DOHH2 (cell line): ENCODE data around the gene COL4A1.

ENCODE experiments used
- H3F3A ChIP-seq: fragments of 200-600 bp; sonication (generic), shearing (Covaris generic); 2 replicates; pipeline ENCODE4 v1.6.0; 2016; ENCODE audit warnings: antibody characterized with exemption, mild to moderate bottlenecking; ENCODE audit not compliant: control insufficient read depth, insufficient read depth
- H3K27ac ChIP-seq: fragments of 200-600 bp; sonication (generic); 2 replicates; pipeline ENCODE4 v1.5.1; 2014; ENCODE audit warnings: low read depth, mild to moderate bottlenecking, low read length, moderate library complexity
- H3K27me3 ChIP-seq: fragments of 200-600 bp; sonication (generic); 2 replicates; pipeline ENCODE4 v1.6.1; 2014; ENCODE audit warnings: mild to moderate bottlenecking, low read length, mixed read lengths; ENCODE audit not compliant: control insufficient read depth
- H3K36me3 ChIP-seq: fragments of 200-600 bp; sonication (generic); 2 replicates; pipeline ENCODE4 v1.6.1; 2014; ENCODE audit warnings: mild to moderate bottlenecking, low read length, moderate library complexity, mixed read lengths; ENCODE audit not compliant: control insufficient read depth
- H3K4me1 ChIP-seq: fragments of 200-600 bp; sonication (generic); 2 replicates; pipeline ENCODE4 v1.6.1; 2014; ENCODE audit warnings: mild to moderate bottlenecking, low read length, mixed read lengths; ENCODE audit not compliant: control insufficient read depth
- H3K4me2 ChIP-seq: fragments of 200-600 bp; sonication (generic); 2 replicates; pipeline ENCODE4 v1.6.0; 2014; ENCODE audit warnings: mild to moderate bottlenecking, low read length, moderate library complexity
- H3K4me3 ChIP-seq: fragments of 200-600 bp; sonication (generic); 2 replicates; pipeline ENCODE4 v1.5.1; 2014; ENCODE audit warnings: mild to moderate bottlenecking, low read length, mixed read lengths
- H3K79me2 ChIP-seq: fragments of 200-600 bp; sonication (generic); 2 replicates; pipeline ENCODE4 v1.6.1; 2014; ENCODE audit warnings: mild to moderate bottlenecking, low read length, mixed read lengths; ENCODE audit not compliant: control insufficient read depth
- H3K9me2 ChIP-seq: fragments of 200-600 bp; sonication (generic); replicated peaks from 2 replicates; pipeline ENCODE4 v1.6.1; 2014; ENCODE audit warnings: mild to moderate bottlenecking, low read length, mixed read lengths; ENCODE audit not compliant: control insufficient read depth
- H3K9me3 ChIP-seq: fragments of 200-600 bp; sonication (generic); 2 replicates; pipeline ENCODE4 v1.6.1; 2014; ENCODE audit warnings: antibody characterized with exemption, low read length, mixed read lengths; ENCODE audit not compliant: control insufficient read depth, insufficient read depth
- H4K20me1 ChIP-seq: fragments of 200-600 bp; sonication (generic); 2 replicates; pipeline ENCODE4 v1.6.0; 2014; ENCODE audit warnings: low read depth, mild to moderate bottlenecking, antibody characterized with exemption, low read length, moderate library complexity; ENCODE audit not compliant: control insufficient read depth, insufficient read depth
- EZH2phosphoT487 ChIP-seq: fragments of 200-600 bp; sonication (generic); IDR thresholded peaks from 2 replicates; pipeline ENCODE4 v1.6.1; 2017; ENCODE audit warnings: borderline replicate concordance, mild to moderate bottlenecking, antibody characterized with exemption, low read length, moderate library complexity, mixed read lengths
- TF ChIP-seq, protein P1 (sequence below): fragments of 200-600 bp; sonication (generic); IDR thresholded peaks from one replicate; pipeline ENCODE4 v1.5.1; 2014; ENCODE audit warnings: antibody characterized with exemption, mild to moderate bottlenecking, low read depth, low read length; ENCODE audit not compliant: poor library complexity, severe bottlenecking

The COL4A1 gene

DNA sequence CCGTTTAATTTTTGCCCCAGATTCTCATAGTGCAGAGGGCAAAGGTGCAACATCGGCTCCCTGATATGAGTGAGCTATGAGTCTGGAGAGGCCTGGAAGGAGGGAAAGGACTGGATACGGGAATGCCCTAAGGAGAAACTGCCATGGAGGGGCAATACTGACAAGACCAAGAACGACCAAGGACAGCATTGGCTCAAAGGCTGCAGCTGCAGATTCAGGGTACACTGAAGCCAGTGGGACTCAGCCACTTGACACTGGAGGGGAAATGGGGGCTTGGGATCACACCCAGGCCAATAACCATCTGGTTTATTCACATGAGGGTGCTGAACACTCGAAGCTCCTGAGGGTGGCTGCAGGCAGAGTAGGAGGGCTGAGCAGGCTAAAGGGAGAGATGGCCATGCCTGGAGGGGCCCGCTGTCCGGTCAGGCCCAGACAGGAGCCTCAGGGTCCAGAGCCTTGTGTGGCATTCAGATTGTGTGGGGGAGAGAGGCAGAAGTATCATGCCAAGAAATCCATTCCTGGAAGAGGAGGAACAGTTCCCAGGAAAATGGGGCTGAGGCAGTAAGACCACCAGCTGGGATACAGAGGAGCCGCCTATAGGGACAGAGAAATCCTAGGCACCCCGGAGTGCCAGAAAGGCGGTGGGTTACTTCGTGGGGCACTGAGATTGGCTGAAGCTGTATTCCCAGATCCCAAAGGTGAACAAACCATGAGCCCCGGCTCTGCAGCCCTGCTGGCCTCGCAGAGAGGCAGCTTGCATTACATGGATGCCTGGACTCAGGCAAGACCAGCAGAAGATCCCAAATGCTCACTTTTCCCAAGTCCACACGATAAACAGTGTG is 20.7 kb downstream of the COL4A1 start:
- H3K27me3 ChIP-seq: no peaks in the 10 kb centered on the region
- H3K36me3 ChIP-seq: no peaks in the 10 kb centered on the region
- H3K4me3 ChIP-seq: no peak overlapping the region
- H3F3A ChIP-seq: no peaks in the 10 kb centered on the region
- H3K9me2 ChIP-seq: no peaks in the 10 kb centered on the region
- no peaks in the 10 kb centered on the region for H4K20me1 ChIP-seq
- no peaks in the 10 kb centered on the region for H3K79me2 ChIP-seq
- H3K4me2 ChIP-seq: no peak overlapping the region
- no peaks in the 10 kb centered on the region for H3K9me3 ChIP-seq
- H3K4me1 ChIP-seq: no peaks in the 10 kb centered on the region
- TF ChIP-seq, protein P1, sequence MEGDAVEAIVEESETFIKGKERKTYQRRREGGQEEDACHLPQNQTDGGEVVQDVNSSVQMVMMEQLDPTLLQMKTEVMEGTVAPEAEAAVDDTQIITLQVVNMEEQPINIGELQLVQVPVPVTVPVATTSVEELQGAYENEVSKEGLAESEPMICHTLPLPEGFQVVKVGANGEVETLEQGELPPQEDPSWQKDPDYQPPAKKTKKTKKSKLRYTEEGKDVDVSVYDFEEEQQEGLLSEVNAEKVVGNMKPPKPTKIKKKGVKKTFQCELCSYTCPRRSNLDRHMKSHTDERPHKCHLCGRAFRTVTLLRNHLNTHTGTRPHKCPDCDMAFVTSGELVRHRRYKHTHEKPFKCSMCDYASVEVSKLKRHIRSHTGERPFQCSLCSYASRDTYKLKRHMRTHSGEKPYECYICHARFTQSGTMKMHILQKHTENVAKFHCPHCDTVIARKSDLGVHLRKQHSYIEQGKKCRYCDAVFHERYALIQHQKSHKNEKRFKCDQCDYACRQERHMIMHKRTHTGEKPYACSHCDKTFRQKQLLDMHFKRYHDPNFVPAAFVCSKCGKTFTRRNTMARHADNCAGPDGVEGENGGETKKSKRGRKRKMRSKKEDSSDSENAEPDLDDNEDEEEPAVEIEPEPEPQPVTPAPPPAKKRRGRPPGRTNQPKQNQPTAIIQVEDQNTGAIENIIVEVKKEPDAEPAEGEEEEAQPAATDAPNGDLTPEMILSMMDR: no peak
- TF ChIP-seq EZH2phosphoT487: no peak
- no peak overlapping the region for H3K27ac ChIP-seq

DNA sequence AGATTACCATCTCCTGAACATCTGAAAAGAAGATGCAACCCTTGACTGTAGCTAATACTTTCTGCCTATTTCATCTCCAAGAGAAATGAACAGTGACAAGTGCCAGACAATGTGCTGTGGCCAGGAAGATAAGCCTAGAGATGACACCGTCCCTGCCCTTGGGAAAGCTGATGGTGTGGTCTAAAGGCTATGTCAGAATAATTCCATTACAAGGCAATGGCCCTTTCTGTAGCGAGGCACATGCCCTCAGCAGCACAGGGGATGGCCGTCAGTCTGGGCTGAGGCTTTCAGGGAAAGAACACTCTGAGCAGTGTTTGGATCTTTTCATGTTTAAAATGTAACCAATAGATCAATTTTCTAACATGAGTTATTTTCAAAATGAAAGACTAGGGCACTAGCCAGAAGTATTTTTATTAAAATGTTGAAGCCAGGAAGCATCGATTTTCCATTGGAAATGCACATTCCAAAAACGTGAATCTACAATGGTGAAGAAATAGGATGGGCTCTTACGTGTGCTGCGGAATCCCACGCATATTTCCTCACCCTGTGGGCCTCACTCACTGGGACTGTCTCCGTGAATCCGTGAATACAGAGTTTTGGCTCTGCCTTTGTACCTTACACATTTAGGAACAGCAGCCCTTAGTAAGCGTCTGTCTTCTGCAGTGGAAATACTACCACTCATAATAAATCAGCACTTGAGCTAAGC is 22.0 kb downstream of the COL4A1 start:
- TF ChIP-seq, protein P1: no peak
- no peak for TF ChIP-seq EZH2phosphoT487
- no peak overlapping the region for H3K27ac ChIP-seq
- H3F3A ChIP-seq: no peaks in the 10 kb centered on the region
- no peaks in the 10 kb centered on the region for H3K79me2 ChIP-seq
- H3K4me1 ChIP-seq: no peaks in the 10 kb centered on the region
- H3K36me3 ChIP-seq: no peaks in the 10 kb centered on the region
- no peaks in the 10 kb centered on the region; the same call in 1 of the 2 replicates for H3K27me3 ChIP-seq
- no peak overlapping the region for H3K4me3 ChIP-seq
- H3K4me2 ChIP-seq: no peak overlapping the region
- no peaks in the 10 kb centered on the region for H3K9me2 ChIP-seq
- H3K9me3 ChIP-seq: no peaks in the 10 kb centered on the region
- no peaks in the 10 kb centered on the region for H4K20me1 ChIP-seq

DNA sequence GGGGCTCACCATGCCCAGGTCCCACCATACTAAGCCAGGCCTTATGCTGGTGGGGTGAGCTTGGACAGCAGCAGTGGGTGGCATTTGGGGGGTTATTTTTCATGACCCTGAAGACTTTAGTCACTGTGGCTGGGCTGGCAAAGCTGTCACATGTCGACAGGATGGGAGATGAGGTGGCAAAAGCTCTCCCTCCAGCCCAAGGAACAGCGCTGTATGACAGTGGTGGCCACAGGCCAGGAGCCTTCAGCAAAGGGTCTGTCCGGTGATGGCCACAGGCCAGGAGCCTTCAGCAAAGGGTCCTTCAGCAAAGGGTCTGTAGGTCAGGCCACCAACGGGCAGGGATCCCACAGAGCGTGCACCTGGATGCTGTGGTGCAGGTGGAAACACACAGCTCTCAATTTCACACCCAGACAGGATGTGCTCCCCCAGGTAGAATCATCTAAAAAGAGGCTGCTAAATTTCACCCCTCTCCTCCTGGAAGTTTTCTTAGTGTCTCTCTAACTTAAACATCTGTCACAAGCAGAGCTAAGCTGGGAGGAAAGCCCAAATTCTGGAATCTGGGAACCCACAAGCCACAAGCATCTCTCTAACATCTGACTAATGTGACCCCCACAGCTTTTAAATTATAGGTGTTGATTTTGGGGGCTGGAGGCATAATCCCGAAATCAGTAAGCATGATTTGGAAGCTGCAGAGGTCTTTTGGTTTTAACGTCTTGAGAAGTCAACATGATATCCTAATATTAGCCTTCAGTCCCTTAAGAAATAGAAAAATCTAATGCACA is 23.0 kb downstream of the COL4A1 start:
- Histone ChIP-seq H3K9me2 (no peaks in the 10 kb centered on the region), H3K27me3 (peaks cover 2% of the 10 kb centered on the region; the same call in 1 of the 2 replicates), H3K9me3 (no peaks in the 10 kb centered on the region), H4K20me1 (no peaks in the 10 kb centered on the region), H3K36me3 (no peaks in the 10 kb centered on the region), H3K27ac (no peak overlapping the region), H3K4me1 (no peaks in the 10 kb centered on the region), H3K79me2 (no peaks in the 10 kb centered on the region), H3K4me2 (no peak overlapping the region), H3F3A (no peaks in the 10 kb centered on the region), H3K4me3 (no peak overlapping the region)
- no peak for TF ChIP-seq EZH2phosphoT487
- TF ChIP-seq, protein P1: no peak
